ENCODE results near the gene GALNTL6.
"Not testable (repeated sequence)": the region's sequence is repeated elsewhere in the genome, so short reads cannot be mapped to it uniquely, and the experiment has no call there.

The GALNTL6 gene

GRCh38 chr4:172736046-172736445 is 922.8 kb downstream of the GALNTL6 start:
- DNase-seq (ENCODE audit: low read depth in 2 of 2): no peak

GRCh38 chr4:172740434-172740833 is 927.2 kb downstream of the GALNTL6 start:
- DNase-seq (ENCODE audit: low read depth in 2 of 2): no peak

GRCh38 chr4:172750910-172751309 is 937.7 kb downstream of the GALNTL6 start:
- DNase-seq (ENCODE audit: low read depth in 2 of 2): no peak

GRCh38 chr4:172751550-172751949 is 938.3 kb downstream of the GALNTL6 start:
- DNase-seq (ENCODE audit: low read depth in 2 of 2): no peak

- no peak for DNase-seq (ENCODE audit: low read depth in 2 of 2)
These were observed 945.6 kb downstream of the GALNTL6 start for GRCh38 chr4:172758586-172759340.

GRCh38 chr4:172760512-172760911 is 947.3 kb downstream of the GALNTL6 start:
- DNase-seq (ENCODE audit: low read depth in 2 of 2): no peak

GRCh38 chr4:172762895-172763294 is 949.7 kb downstream of the GALNTL6 start:
- no peak for DNase-seq (ENCODE audit: low read depth in 2 of 2)

- no peak for DNase-seq (ENCODE audit: low read depth in 2 of 2)
These were observed 957.6 kb downstream of the GALNTL6 start for GRCh38 chr4:172770787-172771186.

- DNase-seq (ENCODE audit: low read depth in 2 of 2): no peak
These were observed 959.6 kb downstream of the GALNTL6 start for GRCh38 chr4:172772781-172773180.

GRCh38 chr4:172776203-172776861 is 963.1 kb downstream of the GALNTL6 start:
- DNase-seq (ENCODE audit: low read depth in 2 of 2): no peak

- no peak for DNase-seq (ENCODE audit: low read depth in 2 of 2)
These were observed 964.7 kb downstream of the GALNTL6 start for GRCh38 chr4:172777729-172778431.

GRCh38 chr4:172778583-172778982 is 965.4 kb downstream of the GALNTL6 start:
- no peak for DNase-seq (ENCODE audit: low read depth in 2 of 2)

- DNase-seq (ENCODE audit: low read depth in 2 of 2): no peak
These were observed 967.4 kb downstream of the GALNTL6 start for GRCh38 chr4:172780566-172781081.

- DNase-seq (ENCODE audit: low read depth in 2 of 2): no peak
These were observed 972.4 kb downstream of the GALNTL6 start for GRCh38 chr4:172785613-172786012.

GRCh38 chr4:172786039-172786792 is 973.0 kb downstream of the GALNTL6 start:
- DNase-seq (ENCODE audit: low read depth in 2 of 2): no peak

GRCh38 chr4:172787111-172787510 is 973.9 kb downstream of the GALNTL6 start:
- no peak for DNase-seq (ENCODE audit: low read depth in 2 of 2)

GRCh38 chr4:172791841-172792240 is 978.6 kb downstream of the GALNTL6 start:
- DNase-seq (ENCODE audit: low read depth in 2 of 2): no peak

GRCh38 chr4:172793565-172794306 is 980.5 kb downstream of the GALNTL6 start:
- no peak for DNase-seq (ENCODE audit: low read depth in 2 of 2)

GRCh38 chr4:172794307-172794703 is 981.1 kb downstream of the GALNTL6 start:
- no peak for DNase-seq (ENCODE audit: low read depth in 2 of 2)

- DNase-seq (ENCODE audit: low read depth in 2 of 2): not testable (repeated sequence)
These were observed 984.1 kb downstream of the GALNTL6 start for GRCh38 chr4:172797281-172797680.

- DNase-seq (ENCODE audit: low read depth in 2 of 2): no peak
These were observed 988.8 kb downstream of the GALNTL6 start for GRCh38 chr4:172802032-172802431.

All from stimulated activated CD4-positive, alpha-beta T cell treated with anti-CD3 and anti-CD28 coated beads, Interleukin-15, amount 100 ng/mL, for 48 hours (primary cell).